Measurements from ENCODE around the gene KDM5D.

KDM5D gene

DNA sequence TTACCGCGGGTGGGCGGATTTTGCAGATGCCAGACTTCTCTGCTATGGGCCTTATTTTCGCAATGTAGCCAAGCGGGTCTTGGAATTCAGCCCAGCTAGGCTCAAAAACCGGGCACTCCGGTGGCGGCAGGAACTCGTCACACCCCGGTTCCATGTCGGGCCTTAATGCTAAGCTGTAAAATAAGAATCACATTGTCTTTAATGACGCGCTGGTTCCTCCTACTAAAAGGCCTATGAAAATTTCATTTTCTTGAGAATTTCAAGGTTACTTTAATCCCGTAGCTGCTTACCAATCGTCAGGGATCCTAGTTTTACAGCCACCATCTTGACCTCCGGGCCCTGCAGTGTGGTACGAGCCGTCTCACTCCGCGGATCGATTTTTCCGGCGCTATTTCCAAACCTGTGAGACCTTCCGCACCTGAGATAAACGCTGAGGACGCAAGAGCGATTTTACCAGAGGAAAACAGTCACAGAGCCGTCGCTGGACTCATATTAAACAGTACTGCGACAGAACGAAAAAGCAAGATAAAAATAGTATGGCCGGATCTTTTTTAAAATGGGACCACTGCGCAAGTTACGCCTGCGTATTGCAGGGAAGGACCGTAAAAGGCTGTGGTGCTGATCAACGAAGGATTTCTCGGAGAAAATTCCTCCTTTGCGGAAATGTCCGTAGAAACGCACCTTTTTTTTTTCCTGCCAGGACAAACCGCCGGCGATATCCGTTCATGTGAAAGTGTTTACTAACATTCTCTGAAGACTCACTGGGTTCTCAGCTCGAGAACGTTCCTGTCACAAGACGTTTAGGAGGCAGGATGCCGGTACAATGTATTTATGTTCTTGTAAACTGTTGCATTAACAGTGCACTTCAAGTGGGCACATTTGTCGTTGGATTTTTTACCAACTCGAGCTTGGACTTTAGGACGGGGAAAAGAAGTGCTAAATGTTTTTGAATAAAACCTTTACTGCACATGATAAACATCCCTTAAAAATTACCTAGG, at the start of gene KDM5D:
TSS of gene KDM5D (minus strand) at position 346 of the 998 bp plus-strand sequence. CDS start at position 154, 192 bp downstream.
- DNase-seq, result peak; percentile 69

DNA sequence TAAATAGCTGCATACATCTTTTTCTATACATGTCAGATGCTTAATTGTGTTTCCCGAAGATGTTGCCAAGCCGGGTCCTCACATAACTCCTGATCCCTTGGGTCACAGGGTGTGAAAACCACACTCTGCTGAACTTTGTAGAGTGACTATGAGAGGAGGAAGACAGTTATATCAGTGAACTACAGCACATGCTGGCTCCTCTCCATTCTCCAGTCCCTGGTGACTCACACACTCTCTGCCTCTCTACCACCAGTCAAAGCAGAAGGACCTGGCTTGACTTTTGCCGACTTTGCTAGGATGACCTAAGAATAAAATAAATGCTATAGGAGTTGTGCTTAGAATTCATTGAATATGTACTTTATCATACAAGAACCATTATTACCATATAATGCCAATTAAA, 23.8 kb upstream of the KDM5D start:
- no peak for DNase-seq

DNA sequence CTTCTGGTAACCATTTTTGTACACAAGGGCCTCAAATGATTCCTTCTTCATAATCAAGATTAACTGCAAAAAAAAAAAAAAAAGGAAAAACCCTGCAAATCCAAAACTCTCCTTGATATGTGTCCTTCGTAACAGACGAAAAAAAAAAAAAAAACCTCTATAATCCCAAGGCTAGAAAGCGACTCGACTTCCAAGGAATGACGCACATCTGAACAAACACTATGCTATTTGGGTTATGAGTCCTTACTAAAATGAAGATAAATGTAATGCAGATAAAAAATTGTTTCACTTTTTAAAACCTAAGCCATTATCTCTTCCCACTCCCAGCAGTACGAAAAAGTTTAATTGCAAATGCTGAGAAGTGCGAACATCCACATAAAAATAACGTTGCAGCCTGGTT, 1.2 kb downstream of the KDM5D start:
- DNase-seq, result no peak

DNA sequence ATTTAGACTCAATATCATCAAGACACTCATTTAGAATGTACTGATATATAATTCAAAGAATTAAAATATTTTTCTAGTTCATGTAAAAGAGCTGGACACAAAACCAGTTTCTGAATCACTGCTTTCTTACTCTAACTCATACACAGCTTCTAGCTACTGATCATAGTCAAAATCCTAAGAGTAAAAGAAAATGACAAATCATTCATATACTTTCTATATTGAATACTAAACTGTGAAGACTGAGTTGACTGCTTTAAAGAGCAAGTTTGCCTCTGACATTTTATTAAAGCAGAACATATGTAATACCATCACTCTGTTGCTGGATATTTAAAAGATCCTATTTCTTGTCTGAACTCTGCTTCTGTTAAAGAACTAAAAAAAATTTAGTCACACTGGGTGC, 2.4 kb downstream of the KDM5D start:
- no peak for DNase-seq

DNA sequence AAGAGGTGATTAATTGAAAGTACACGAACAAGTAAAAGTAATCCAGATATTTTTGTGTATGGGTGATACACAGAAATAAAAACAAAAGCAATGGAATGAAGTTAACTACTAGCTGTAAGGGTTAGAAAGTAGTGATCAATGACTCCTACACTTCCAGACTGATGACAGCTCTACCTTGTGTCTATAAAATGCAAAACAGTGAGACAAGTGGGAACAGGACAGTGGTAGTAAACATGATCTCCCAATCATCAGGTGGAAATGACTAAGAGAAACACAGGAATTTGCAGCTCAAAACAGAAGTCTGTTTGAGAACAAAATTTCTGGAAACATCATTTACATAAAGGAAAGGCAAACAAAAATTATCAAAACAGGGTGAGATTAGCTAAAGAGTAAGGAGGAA, 10.1 kb downstream of the KDM5D start:
- DNase-seq, result no peak

DNA sequence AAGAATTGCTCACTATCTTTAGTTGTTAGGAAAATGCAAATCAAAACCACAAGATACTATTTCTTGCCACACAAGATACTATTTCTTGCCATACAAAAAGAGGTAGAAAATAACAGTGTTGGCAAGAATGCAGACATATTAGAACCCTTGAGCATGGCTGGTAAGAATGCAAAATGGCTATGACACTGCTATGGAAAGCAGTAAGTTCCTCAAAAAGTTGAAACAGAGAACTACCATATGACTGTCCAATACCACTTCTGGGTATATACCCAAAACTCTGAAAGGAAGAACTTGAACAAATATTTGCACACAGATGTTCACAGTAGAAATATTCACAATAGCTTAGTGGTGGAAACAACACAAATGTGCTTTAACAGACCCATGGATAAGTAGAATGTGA, 26.6 kb downstream of the KDM5D start:
- DNase-seq, result no peak

DNA sequence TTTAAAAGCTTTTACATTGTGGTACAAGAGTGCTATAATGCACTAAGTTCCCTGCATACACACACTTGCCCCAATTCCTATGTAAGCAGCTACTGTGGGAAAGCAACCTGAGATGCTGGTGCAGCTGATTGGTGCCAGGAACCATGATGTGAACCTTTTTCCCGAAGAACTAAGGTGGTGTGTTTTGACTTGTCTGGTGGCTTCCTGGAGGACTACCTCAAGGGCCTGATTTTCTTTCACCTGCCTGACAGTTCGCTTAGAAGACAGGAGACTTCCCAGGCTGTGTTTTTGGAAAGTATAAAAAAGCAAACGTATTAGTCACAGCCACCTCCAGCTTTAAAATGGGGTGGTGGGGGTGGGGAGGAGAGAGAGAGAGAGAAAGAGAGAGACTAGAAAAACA, 27.4 kb downstream of the KDM5D start:
- DNase-seq, result no peak

DNA sequence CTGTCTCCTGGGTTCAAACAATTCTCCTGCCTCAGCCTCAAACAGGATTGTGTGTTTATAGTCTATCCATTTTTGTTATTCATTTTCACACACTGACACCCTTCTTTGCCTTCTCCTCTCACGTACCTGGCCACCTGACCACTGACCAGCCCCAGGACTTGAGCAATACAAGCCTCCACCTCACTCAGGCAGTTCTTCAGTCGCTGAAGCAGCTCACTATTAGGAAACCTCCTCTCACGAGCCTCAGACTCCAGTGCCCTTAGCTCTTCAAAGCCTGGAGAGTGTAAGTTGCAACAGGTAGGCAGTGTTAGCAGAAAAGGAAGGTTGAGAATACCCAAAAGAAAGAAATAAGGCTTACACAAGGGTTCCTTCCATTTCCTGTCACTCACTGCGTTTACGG, 29.3 kb downstream of the KDM5D start:
- no peak for DNase-seq

DNA sequence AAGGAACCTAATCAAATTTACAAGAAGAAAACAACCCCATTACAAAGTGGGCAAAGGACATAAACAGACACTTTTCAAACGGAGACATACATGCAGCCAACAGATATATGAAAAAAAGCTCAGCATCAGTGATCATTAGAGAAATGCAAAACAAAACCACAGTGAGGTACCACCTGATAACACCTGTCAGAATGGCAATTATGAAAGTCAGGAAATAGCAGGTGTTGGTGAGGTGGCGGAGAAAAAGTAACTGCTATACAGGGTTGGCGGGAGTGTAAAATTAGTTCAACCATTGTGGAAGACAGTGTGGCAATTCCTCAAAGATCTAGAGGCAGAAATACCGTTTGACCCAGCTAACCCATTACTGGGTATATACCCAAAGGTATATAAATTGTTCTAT, 31.1 kb downstream of the KDM5D start:
- DNase-seq, result no peak

DNA sequence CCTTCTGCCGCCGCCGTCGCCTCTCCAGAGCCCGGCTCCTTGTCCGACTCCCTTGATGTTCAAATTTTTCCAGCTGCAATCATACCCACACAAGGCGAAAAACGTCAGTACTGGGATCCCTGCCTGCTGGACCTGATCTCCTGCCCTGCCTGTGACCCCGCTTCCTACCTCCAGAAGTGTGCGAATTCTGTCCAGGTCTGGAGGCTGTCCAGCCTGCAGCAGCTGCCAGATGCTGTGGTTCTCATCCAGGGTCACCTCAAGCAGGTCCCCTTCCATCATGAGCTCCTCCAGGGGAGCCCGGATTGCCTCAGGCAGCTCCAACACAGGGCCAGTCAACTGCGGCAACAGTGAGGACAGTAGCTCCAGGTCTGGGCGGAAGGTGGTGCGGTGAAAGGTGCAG, 38.3 kb downstream of the KDM5D start:
- DNase-seq, result no peak

DNA sequence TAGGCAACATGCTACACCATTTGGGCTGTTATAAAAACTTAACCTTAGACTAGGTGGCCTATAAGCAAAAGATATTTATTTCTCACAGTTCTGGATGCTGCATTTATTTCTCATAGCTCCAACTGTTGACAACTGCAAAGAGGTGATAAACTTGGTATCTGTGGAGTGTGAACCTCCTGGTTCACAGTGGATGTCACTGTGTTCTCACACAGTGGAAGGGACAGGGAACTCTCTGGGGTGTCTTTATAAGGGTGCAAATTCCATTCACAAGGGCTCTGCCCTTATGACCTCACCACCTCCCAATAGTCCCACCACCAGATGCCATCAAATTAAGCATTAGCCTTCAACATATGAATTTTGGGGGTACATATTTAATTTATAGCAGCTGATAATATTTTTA, 46.0 kb downstream of the KDM5D start:
- no peak for DNase-seq

DNA sequence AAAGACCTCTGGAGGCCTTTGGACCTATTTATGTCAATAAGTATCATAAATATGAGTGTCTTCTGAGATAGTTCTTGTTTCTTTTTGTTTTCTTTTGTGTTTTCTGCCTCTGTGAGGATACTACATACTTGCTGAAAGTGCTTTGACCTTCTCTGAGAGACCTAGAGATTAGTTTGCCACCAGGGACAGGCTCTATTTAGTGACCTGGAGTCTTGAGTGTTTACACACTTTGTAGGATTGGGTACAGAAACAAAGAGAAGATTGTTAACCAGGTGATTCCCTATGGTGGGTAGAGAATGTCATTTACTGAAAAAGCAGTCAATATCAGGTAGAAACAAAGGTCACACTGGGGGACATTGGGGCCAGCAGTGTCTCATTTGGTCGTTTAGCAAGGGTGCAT, 63.7 kb downstream of the KDM5D start:
- no peak for DNase-seq
